GM18873 (cell line): ENCODE data around the gene NXPH4.

Experiments
- ATAC-seq: cut with Tn5 transposase; IDR thresholded peaks from one replicate; pipeline ENCODE4 v1.9.1; 2021; ENCODE audit warnings: mild to moderate bottlenecking, moderate library complexity, moderate number of reproducible peaks; ENCODE audit not compliant: unreplicated experiment, low FRiP score

Gene NXPH4

DNA sequence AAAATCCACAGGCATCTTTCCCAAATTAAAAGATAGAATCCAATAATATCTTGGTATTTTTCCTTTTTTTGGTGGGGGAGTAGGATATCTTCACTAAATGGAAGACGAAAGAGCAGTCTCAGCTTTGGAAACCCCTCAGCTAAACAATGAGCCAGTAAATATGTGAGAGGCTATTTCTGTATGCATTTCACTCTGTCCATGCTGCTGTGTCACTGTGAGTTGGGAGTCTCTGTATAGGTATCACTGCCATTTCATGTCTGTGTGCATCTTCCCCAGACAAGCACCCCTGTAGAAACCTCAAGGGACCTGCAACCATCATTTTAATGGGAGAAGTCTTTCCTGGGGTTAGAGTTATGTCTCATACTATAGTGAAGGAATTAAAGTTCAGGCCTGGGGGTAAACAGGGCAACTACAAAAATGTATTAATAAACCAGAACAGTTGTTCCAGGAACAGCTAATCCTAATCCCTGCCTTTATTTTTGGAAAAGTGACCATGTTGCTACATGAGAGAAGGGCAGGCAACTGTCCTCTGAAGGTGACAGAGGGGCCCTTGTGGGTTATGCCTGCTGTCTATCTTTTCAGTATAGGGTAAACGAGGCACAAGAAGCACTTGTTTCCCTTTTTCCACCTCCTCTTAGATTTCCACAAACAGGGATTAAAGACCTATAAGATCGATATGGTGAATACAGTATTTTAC is 45.7 kb downstream of the NXPH4 start:
- no peak for ATAC-seq

GRCh38 chr12:57263096-57263495 is 46.5 kb downstream of the NXPH4 start:
- no peak for ATAC-seq

GRCh38 chr12:57266681-57267080 is 50.1 kb downstream of the NXPH4 start:
- no peak for ATAC-seq

DNA sequence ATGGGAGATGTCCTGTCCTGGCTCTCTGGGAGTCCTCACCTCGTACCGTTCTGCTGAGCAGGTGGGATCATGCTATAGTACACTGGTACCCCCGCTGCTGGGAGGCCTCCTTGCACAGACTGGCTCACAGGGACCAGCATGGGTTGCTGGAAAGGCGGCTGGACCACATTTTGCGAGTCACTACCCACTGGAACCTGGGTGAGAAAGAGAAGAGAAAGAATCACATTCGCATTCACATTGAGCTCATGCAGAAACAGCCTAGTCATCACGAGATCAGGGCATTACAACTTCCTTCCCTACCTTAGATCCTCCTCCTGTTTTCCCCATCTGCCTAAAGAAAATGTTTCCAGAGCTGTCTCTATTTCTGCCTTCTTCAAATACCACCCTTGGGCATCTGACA is 51.7 kb downstream of the NXPH4 start:
- no peak for ATAC-seq

DNA sequence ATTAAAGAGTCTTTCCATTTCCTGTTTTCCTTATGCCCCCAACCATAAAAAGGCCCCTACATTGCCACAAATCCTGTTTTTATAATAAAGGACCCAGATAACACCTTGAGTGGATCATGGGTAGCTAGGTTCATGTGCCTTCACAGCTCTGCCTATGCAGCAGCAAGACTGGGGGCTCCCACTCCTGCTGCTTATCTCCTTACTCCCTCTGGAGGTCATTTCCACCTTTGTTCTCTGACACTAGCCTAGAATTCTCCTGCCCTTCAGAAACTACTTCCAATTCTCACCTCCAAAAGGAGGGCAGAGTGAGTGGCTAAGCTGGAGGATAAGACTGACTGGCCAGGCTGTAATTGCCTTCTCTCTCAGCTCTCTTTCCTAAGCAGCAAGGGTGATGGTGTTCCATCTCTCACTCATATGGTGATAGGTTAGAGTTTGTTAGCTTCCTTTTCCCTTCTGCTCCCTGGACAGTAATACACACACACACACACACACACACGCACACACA is 54.4 kb downstream of the NXPH4 start:
- no peak for ATAC-seq

DNA sequence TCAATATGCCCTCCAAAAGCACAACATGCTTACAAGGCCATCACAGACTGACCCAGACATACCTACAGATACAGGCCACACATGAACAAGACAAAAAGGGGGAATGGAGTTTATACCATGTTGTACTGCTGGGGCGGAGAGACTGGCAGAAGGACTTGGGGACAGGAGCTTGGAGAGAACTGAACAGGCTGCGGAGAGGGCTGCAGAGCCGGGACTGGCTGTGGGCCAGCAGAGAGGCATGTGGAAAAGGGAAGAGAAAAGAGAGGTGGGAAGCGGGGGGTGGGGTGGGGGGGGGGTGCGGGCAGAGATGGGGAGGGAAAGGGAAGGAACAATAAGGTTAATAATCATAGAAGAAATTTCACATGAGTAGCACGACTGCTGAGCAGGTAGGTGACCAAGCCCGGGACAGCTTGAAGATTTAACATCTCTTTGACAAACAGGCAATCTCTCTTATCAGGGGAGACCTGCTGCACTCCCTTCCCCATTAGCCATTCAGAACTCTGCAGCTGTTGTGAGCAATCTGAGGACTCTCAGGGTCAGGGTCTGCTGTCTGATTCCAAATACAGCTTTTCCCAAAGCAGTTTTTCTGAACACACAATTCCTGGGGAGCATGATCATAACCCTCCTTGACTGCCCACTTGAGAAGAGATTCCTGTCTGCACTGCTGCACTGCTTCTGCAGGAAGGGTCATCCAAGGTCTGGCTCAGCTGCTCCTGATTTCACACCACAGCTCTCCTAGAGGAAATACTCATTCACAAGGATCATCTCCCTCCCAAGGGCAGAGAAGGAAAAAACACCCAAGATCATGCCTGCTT is 56.0 kb downstream of the NXPH4 start:
- no peak for ATAC-seq

DNA sequence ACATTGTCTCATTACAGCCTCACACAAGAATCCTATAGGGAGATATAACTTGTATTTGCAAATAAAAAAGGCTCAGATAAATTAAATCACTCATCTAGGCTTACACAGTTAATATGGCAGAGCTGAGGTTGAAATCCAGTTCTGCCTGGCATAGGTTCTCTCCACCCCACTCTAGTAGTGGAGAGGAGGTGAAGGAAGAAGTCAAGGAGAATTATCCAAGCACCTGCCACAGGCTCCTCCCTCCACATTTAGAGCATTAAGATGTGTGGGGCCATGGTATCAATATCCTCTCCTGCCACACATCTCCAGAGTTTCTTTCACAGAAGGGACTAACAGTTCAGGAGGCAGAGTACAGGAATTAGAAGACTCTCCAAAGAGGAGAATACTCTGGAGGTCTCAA is 56.9 kb downstream of the NXPH4 start:
- ATAC-seq = no peak
